ENCODE data around the gene L3MBTL4.

GRCh38 chr18:6294148-6294784, 120.4 kb downstream of the L3MBTL4 start:
- TF ChIP-seq CTCF (IDR thresholded peaks at IDR 0.05) (no peak), POLR2A (IDR thresholded peaks at IDR 0.05) (no peak), POLR2AphosphoS5 (IDR thresholded peaks at IDR 0.05) (no peak)

Measured in sigmoid colon (tissue), 4 donors.